Lower leg skin (tissue), 3 donors: ENCODE results near the gene PEX3.

ENCODE experiments used
- POLR2A ChIP-seq, 2 donors: fragments of 450-650 bp; IDR thresholded peaks; one replicate each; pipeline ENCODE4 v1.6.1; 2016 to 2017; ENCODE audit warnings: antibody characterized with exemption in 2 of 2, mild to moderate bottlenecking in 1 of 2, moderate library complexity in 1 of 2
- TF ChIP-seq, protein P1 (sequence below), 3 donors: fragments of 450-650 bp; IDR thresholded peaks; one replicate each; pipeline ENCODE4 v1.5.1; 2016; ENCODE audit warnings: antibody characterized with exemption in 3 of 3, mild to moderate bottlenecking in 3 of 3, moderate library complexity in 2 of 3

DNA sequence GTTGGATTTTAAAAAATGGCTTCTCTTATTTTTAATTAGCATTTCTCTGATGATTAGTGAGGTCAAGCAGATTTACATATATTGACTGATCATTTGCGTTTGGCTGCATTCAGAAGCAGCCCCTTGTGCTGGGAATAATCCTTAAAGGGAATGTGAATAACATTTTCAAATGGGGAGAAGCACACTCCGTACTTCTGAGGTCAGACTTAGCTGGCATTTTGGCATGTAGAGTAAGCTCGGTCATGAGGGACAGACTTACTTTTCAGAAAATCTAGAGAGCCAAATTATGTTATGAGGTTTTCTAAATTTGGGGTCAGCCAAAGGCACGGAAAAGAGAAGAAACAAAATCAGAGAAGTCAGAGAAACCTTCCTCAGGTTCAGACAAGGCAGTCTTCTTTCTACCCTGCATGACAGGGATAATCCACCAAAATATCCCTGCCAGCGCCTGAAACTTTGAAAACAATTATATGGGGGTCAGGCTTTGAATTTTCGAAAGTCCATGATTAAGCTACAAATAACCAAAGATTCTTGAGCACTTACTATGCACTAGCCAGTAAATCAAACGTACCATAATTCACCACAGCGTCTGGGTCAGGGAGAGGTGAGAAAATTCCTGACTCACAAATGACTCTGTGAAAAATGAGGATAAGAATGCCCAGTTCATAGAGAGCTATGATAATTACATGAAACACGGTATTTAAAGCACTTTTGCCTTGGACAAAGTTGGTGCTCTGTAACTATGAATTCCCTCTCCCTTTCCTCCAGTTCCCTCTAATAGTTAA is 45.0 kb upstream of the PEX3 start:
- TF ChIP-seq, protein P1, sequence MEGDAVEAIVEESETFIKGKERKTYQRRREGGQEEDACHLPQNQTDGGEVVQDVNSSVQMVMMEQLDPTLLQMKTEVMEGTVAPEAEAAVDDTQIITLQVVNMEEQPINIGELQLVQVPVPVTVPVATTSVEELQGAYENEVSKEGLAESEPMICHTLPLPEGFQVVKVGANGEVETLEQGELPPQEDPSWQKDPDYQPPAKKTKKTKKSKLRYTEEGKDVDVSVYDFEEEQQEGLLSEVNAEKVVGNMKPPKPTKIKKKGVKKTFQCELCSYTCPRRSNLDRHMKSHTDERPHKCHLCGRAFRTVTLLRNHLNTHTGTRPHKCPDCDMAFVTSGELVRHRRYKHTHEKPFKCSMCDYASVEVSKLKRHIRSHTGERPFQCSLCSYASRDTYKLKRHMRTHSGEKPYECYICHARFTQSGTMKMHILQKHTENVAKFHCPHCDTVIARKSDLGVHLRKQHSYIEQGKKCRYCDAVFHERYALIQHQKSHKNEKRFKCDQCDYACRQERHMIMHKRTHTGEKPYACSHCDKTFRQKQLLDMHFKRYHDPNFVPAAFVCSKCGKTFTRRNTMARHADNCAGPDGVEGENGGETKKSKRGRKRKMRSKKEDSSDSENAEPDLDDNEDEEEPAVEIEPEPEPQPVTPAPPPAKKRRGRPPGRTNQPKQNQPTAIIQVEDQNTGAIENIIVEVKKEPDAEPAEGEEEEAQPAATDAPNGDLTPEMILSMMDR (IDR thresholded peaks at IDR 0.05) = no peak
- no peak for TF ChIP-seq POLR2A (IDR thresholded peaks at IDR 0.05)
